IPS DF 6.9 (cell line): ENCODE measurements around the gene RGS21.

Experiments used
- DNase-seq: peaks from one replicate; pipeline ENCODE4 v3.0.0-alpha.2; 2013; ENCODE audit warnings: low read depth, low spot score
- H3K27ac ChIP-seq: one replicate; pipeline ENCODE4 v1.5.1; 2013; ENCODE audit warnings: low read length, control low read depth
- H3K27me3 ChIP-seq: 2 replicates; pipeline ENCODE4 v1.6.1; 2013; ENCODE audit warnings: mild to moderate bottlenecking, low read length; ENCODE audit not compliant: control insufficient read depth, insufficient read depth
- H3K36me3 ChIP-seq: 2 replicates; pipeline ENCODE4 v1.6.1; 2013; ENCODE audit warnings: low read length; ENCODE audit not compliant: control insufficient read depth, insufficient read depth
- H3K4me1 ChIP-seq: 2 replicates; pipeline ENCODE4 v1.6.1; 2013; ENCODE audit warnings: low read length; ENCODE audit not compliant: control insufficient read depth, insufficient read depth
- H3K4me3 ChIP-seq: 2 replicates; pipeline ENCODE4 v1.5.1; 2013; ENCODE audit warnings: mild to moderate bottlenecking, low read length
- H3K9me3 ChIP-seq: 2 replicates; pipeline ENCODE4 v1.6.1; 2013; ENCODE audit warnings: low read length, inconsistent platforms; ENCODE audit not compliant: control insufficient read depth, insufficient read depth
- WGBS: extraction: QIAGEN DNeasy Blood & Tissue Kit; methylation state at CpG from one replicate; pipeline ENCODE4 v1.1.7; 2013; ENCODE audit warnings: mixed read lengths, missing lambda C conversion rate; ENCODE audit not compliant: insufficient read length, insufficient coverage; 5-methylcytosine and 5-hydroxymethylcytosine counted together

The RGS21 gene

DNA sequence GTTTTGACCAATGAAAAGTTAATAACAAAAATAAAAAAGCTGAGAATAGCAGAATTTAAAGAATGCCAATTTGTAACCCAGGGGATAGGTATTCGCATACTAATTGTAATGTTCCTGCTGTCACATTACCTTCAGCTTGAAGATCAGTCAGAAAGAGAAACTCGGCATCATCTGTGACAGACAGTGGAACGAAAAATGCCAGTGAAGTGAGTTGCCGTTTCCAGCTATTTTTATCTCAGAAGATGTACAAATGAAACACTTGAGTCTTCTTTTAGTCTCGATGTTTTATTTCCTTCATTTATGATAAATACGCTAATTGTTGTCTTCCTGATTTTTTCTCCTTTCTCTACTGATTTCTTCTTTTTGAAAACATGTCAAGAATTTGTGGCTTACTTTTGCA, 26.1 kb downstream of the RGS21 start:
- Histone ChIP-seq H3K27ac (no peak overlapping the region), H3K27me3 (no peaks in the 10 kb centered on the region), H3K36me3 (no peaks in the 10 kb centered on the region), H3K4me1 (no peaks in the 10 kb centered on the region), H3K9me3 (no peaks in the 10 kb centered on the region), H3K4me3 (no peak overlapping the region)
- no peak for DNase-seq
- no CpG with 5 or more reads among the region's 6 CpGs for WGBS

DNA sequence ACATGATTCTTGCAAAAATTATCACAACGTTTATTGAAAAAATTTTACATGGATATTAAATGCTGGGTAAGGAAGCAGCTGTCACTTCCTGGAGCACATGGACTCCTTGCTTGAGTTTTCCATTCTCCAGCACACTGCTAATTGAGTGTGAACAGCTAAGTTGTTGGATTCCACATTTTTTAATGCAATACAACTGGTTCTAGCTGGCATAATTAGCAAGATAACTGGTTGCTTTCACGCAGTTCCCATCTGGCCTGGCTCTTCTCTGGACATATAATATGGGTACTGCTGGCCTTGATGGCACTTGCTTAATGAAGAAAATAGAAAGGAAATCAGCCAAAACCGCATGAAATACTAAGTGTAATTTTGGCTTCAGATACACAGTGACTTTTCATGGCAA, 26.6 kb downstream of the RGS21 start:
- Histone ChIP-seq H3K27me3 (no peaks in the 10 kb centered on the region), H3K4me3 (no peak overlapping the region), H3K9me3 (no peaks in the 10 kb centered on the region), H3K36me3 (no peaks in the 10 kb centered on the region), H3K4me1 (no peaks in the 10 kb centered on the region), H3K27ac (no peak overlapping the region)
- DNase-seq = no peak
- WGBS = no CpG with 5 or more reads among the region's 3 CpGs

DNA sequence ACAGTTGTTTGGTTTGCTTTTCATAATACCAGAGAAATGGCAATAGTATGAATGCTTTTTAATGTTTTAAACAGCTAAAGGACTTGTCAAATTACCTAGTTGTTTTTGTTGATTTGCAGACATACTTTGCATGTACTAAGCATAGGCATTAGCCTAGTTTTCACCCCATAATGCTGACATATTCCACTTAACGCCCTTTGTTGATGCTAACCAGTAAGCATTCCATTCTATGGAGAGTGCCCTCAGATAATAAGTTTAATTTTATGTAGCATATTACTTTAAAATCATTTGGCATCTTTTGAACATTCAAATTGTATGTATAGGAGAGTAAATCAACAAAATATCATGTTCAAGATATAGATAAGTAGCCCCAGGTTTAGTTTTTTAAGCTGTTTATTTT, 32.5 kb downstream of the RGS21 start:
- Histone ChIP-seq H3K9me3 (no peaks in the 10 kb centered on the region), H3K36me3 (no peaks in the 10 kb centered on the region)
- WGBS = no CpG with 5 or more reads among the region's 1 CpG

DNA sequence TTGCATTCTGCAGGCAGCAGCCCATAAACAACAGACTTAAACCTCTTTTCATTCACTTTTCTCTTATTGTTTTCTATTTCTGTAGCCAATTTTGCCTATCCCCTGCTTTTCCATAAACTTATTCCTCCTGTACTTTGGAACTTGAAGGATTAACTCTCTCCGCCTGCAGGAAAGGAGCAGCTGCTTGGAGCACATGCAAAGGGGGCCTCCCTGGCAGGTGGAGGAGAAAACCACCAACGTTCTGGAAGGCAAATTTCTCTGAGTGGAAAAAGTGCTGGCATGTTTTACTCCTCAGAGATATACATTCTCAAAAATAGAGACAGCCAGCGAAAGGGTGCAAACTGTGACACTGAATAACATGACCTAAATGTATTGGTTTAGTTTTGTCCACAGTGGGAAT, 33.6 kb downstream of the RGS21 start:
- no peaks in the 10 kb centered on the region for H3K36me3 ChIP-seq
- H3K27ac ChIP-seq = no peak overlapping the region
- no peaks in the 10 kb centered on the region for H3K27me3 ChIP-seq
- H3K9me3 ChIP-seq = no peaks in the 10 kb centered on the region
- WGBS = no CpG with 5 or more reads among the region's 3 CpGs
- no peak overlapping the region for H3K4me3 ChIP-seq
- DNase-seq = no peak
- no peaks in the 10 kb centered on the region for H3K4me1 ChIP-seq

More for the DNA sequence above, 32.5 kb downstream of the RGS21 start:
- no peak for DNase-seq
- no peaks in the 10 kb centered on the region for H3K27me3 ChIP-seq
- H3K4me1 ChIP-seq = no peaks in the 10 kb centered on the region
- H3K4me3 ChIP-seq = no peak overlapping the region
- no peak overlapping the region for H3K27ac ChIP-seq

DNA sequence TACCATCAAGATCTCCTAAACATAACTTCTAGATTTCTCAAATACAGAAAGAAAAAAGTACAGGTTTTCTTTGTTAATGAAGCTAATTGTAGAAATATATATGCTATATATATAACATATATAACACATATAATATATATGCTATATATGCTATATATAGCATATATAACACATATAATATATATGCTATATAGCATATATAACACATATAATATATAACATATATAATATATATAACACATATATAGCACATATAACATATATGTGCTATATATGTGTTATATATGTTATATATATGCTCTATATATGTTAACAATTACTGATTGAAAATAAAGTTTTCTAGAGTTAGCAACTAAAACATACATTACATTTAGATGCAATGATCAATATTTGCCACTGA, 34.8 kb downstream of the RGS21 start:
- no peaks in the 10 kb centered on the region for H3K9me3 ChIP-seq
- H3K4me1 ChIP-seq = no peaks in the 10 kb centered on the region
- no peak overlapping the region for H3K27ac ChIP-seq
- H3K27me3 ChIP-seq = no peaks in the 10 kb centered on the region
- no peaks in the 10 kb centered on the region for H3K36me3 ChIP-seq
- no peak for DNase-seq
- H3K4me3 ChIP-seq = no peak overlapping the region

DNA sequence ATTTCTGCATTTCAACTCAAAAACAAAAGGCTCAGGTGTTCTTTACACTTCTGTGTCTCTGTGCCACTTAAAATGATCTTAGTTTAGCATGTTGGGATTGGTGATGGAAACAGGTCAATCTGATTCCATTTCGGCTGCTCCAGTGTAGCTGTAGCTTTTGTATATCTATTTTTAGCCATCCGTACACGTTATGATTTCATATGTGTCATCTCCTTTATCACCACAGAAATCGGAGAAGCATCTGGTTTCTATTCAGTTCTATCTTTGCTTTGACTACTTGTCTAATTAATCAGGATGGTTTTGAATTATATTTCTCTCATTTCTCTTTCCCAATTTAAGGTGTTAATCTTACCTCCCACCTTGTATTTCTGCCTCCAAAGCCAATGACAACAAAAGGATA, 41.1 kb downstream of the RGS21 start:
- no peak for DNase-seq
- Histone ChIP-seq H3K4me1 (no peaks in the 10 kb centered on the region), H3K27ac (no peak overlapping the region), H3K4me3 (no peak overlapping the region), H3K9me3 (no peaks in the 10 kb centered on the region), H3K36me3 (no peaks in the 10 kb centered on the region), H3K27me3 (no peaks in the 10 kb centered on the region)
- no CpG with 5 or more reads among the region's 4 CpGs for WGBS

DNA sequence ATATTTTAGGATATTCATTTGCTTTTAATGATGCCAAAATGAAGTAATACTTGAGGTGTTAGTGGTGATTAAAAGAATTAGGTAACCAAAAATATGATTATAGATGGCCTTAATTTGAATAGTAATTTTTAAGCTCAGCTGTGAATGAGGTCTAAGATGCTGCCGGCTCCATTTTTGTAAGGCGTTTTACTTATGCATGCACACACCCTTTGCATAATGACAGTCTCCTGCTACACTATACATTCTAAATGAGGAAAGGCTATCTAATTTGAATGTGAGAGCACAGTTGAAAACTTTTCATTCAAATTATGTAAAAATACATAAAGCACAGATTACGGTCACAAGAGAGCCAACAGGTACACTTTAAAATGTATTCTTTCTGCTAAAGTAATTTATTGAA, 41.6 kb downstream of the RGS21 start:
- Histone ChIP-seq H3K27ac (no peak overlapping the region), H3K9me3 (no peaks in the 10 kb centered on the region), H3K4me1 (no peaks in the 10 kb centered on the region), H3K27me3 (no peaks in the 10 kb centered on the region), H3K36me3 (no peaks in the 10 kb centered on the region), H3K4me3 (no peak overlapping the region)
- no CpG with 5 or more reads among the region's 3 CpGs for WGBS
- no peak for DNase-seq

DNA sequence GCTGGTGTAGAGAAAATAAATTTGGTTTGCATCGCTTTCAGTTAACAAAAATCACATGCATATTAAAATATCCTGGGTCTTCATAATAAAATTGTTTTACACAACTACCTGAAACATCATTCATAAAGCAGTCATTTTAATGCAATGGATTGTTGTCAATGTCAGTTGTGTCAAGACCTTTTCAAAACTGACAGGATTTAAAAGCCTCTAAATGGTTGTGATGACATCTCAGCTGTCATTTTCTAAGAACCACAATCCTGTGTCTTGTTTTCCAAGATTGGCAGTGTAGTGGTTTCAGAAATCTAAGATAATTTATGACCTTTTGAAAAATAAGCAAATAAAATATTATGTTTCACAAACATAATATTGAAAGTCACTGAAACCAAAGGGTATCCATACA, 42.0 kb downstream of the RGS21 start:
- H3K4me1 ChIP-seq = no peaks in the 10 kb centered on the region
- H3K9me3 ChIP-seq = no peaks in the 10 kb centered on the region
- H3K27ac ChIP-seq = no peak overlapping the region
- no peaks in the 10 kb centered on the region for H3K27me3 ChIP-seq
- H3K36me3 ChIP-seq = no peaks in the 10 kb centered on the region
- no peak overlapping the region for H3K4me3 ChIP-seq
- no peak for DNase-seq
- no CpG with 5 or more reads among the region's 1 CpG for WGBS

DNA sequence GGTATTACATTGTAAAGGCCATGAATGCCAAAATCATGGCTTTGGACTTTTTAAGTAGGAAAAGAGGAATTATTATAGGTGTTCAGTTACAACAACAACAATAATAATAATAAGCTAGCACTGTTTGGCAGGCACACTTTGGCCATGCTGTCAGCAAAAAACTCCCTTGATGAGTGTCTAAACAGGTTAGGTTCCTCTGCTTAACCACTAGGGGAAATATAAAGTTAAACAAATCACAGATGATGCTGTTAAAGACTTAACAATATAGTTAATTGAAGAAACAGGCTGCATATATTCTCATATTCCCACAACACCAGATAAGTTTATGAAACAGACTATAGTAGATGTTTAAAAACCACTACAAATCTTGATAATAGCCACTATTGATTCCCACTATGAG, 46.4 kb downstream of the RGS21 start:
- no peaks in the 10 kb centered on the region for H3K4me1 ChIP-seq
- H3K27me3 ChIP-seq = no peaks in the 10 kb centered on the region
- no peak for DNase-seq
- H3K4me3 ChIP-seq = no peak overlapping the region
- H3K9me3 ChIP-seq = no peaks in the 10 kb centered on the region
- no peaks in the 10 kb centered on the region for H3K36me3 ChIP-seq
- H3K27ac ChIP-seq = no peak overlapping the region

DNA sequence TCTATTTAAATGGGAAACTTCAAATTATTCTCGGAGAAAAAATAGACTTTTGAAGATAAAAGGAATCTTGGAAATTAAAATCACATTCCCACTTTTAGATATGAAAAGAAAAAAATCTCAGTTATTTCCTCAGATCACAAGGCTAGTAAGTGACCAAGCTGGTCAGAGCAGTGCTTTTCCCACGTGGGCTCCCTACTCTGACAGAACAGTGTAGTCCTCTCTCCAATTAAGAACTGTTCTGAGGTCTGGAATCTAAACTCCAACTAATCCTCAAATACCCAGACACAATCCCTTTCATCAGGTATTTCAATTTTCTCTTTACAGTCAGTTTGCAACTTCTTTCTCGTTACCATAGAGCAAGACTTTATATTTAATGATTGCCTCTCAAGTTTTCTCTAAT, 50.6 kb downstream of the RGS21 start:
- WGBS = no CpG with 5 or more reads among the region's 3 CpGs

DNA sequence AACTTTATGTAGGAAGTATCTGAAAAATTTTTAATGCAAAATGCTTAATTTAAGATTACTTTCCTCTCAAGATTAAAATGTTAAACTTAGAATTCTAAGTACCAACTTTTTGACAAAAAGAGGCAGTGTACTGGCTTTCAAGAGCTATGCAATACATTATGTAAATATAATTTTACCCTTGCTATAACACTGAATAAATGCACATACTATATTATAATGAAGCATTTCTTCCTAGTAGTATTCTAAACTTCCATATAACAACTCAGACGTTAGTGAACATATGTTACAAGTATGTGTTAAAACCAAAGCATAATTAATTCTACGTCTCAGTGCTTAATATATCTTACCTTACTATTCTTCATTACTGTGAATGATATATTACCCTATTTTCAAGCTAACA, 58.5 kb downstream of the RGS21 start:
- Histone ChIP-seq H3K4me1 (no peaks in the 10 kb centered on the region), H3K9me3 (no peaks in the 10 kb centered on the region), H3K27me3 (no peaks in the 10 kb centered on the region), H3K27ac (no peak overlapping the region), H3K4me3 (no peak overlapping the region), H3K36me3 (no peaks in the 10 kb centered on the region)
- no CpG with 5 or more reads among the region's 2 CpGs for WGBS
- DNase-seq = no peak

More for the DNA sequence above, 50.6 kb downstream of the RGS21 start:
- H3K9me3 ChIP-seq = no peaks in the 10 kb centered on the region
- no peaks in the 10 kb centered on the region for H3K36me3 ChIP-seq
- no peak overlapping the region for H3K4me3 ChIP-seq
- no peaks in the 10 kb centered on the region for H3K4me1 ChIP-seq
- H3K27me3 ChIP-seq = no peaks in the 10 kb centered on the region
- DNase-seq = no peak
- no peak overlapping the region for H3K27ac ChIP-seq
